ENCODE data around the gene NRDE2.
A peak's percentile ranks its signal among the peaks of the same experiment; 100 is the strongest.

The NRDE2 gene

GRCh38 chr14:90266441-90267154, 65.1 kb downstream of the NRDE2 start:
- H3K9me3 ChIP-seq (ENCODE audit: insufficient read depth, low read length), result no peaks in the 10 kb centered on the region
- H3K27ac ChIP-seq (ENCODE audit: low read length), result no peak overlapping the region
- no peak overlapping the region for H3K9ac ChIP-seq (ENCODE audit: low read length)
- no peak overlapping the region for H3K4me3 ChIP-seq (ENCODE audit: low read length)
- H3K79me2 ChIP-seq (ENCODE audit: low read length), result no peaks in the 10 kb centered on the region
- peaks cover 53% of the 10 kb centered on the region for H3K36me3 ChIP-seq (replicated peaks; ENCODE audit: low read depth, low read length)
- no peaks in the 10 kb centered on the region for H3K27me3 ChIP-seq (ENCODE audit: low read depth, low read length)
- H3K4me2 ChIP-seq (ENCODE audit: low read length), result no peak overlapping the region
- H3K4me1 ChIP-seq (ENCODE audit: low read length), result peaks cover 6% of the 10 kb centered on the region; the same call in 1 of the 2 replicates
- TF ChIP-seq CTCF (IDR thresholded peaks at IDR 0.05; ENCODE audit: low read depth, low read length) (no peak), EZH2phosphoT487 (IDR thresholded peaks at IDR 0.05; ENCODE audit: low read depth) (no peak)
- H2AFZ ChIP-seq (ENCODE audit: low read depth, low read length), result no peak overlapping the region
- no peaks in the 10 kb centered on the region; the same call in 1 of the 2 replicates for H4K20me1 ChIP-seq (ENCODE audit: insufficient read depth, low read length)

GRCh38 chr14:90263748-90264449, 67.8 kb downstream of the NRDE2 start:
- H3K4me2 ChIP-seq (ENCODE audit: low read length), result no peak overlapping the region
- peaks cover 6% of the 10 kb centered on the region; the same call in 1 of the 2 replicates for H3K4me1 ChIP-seq (ENCODE audit: low read length)
- H3K36me3 ChIP-seq (replicated peaks; ENCODE audit: low read depth, low read length), result peaks cover 58% of the 10 kb centered on the region
- peak overlapping the region; percentile 32; the same call in 1 of the 2 replicates for H3K27ac ChIP-seq (ENCODE audit: low read length)
- H3K27me3 ChIP-seq (ENCODE audit: low read depth, low read length), result no peaks in the 10 kb centered on the region
- H3K79me2 ChIP-seq (ENCODE audit: low read length), result peaks cover 5% of the 10 kb centered on the region
- no peak for TF ChIP-seq EZH2phosphoT487 (IDR thresholded peaks at IDR 0.05; ENCODE audit: low read depth)
- TF ChIP-seq CTCF (IDR thresholded peaks at IDR 0.05; ENCODE audit: low read depth, low read length), result no peak
- no peaks in the 10 kb centered on the region for H3K9me3 ChIP-seq (ENCODE audit: insufficient read depth, low read length)
- H2AFZ ChIP-seq (ENCODE audit: low read depth, low read length), result no peak overlapping the region
- H3K9ac ChIP-seq (ENCODE audit: low read length), result no peak overlapping the region
- H4K20me1 ChIP-seq (ENCODE audit: insufficient read depth, low read length), result peaks cover 3% of the 10 kb centered on the region
- H3K4me3 ChIP-seq (ENCODE audit: low read length), result no peak overlapping the region

GRCh38 chr14:90256354-90257131, 75.2 kb downstream of the NRDE2 start, which contains the start of gene PSMC1:
Gene PSMC1 (plus strand): TSS chr14:90256553. CDS start chr14:90256598, 45 bp downstream.
- peak within 1 kb of the TSS; percentile 87 for H2AFZ ChIP-seq (ENCODE audit: low read depth, low read length)
- H3K4me3 ChIP-seq (ENCODE audit: low read length), result peak within 1 kb of the TSS; percentile 99
- no peaks in the 10 kb centered on the region for H3K9me3 ChIP-seq (ENCODE audit: insufficient read depth, low read length)
- H3K27me3 ChIP-seq (ENCODE audit: low read depth, low read length), result no peaks in the 10 kb centered on the region
- H3K79me2 ChIP-seq (ENCODE audit: low read length), result peaks cover 32% of the 10 kb centered on the region
- H3K27ac ChIP-seq (ENCODE audit: low read length), result peak within 1 kb of the TSS; percentile 41
- peaks cover 16% of the 10 kb centered on the region for H4K20me1 ChIP-seq (ENCODE audit: insufficient read depth, low read length)
- H3K36me3 ChIP-seq (replicated peaks; ENCODE audit: low read depth, low read length), result peaks cover 24% of the 10 kb centered on the region
- peak within 1 kb of the TSS; percentile 92 for H3K9ac ChIP-seq (ENCODE audit: low read length)
- TF ChIP-seq EZH2phosphoT487 (IDR thresholded peaks at IDR 0.05; ENCODE audit: low read depth) (no peak), CTCF (IDR thresholded peaks at IDR 0.05; ENCODE audit: low read depth, low read length) (no peak)
- H3K4me1 ChIP-seq (ENCODE audit: low read length), result peaks cover 12% of the 10 kb centered on the region; the same call in 1 of the 2 replicates
- peak within 1 kb of the TSS; percentile 99 for H3K4me2 ChIP-seq (ENCODE audit: low read length)

Data from OCI-LY3 (cell line).